ENCODE data around the gene LSM14A. TPM values are rescaled to one million over a fixed set of nuclear protein-coding genes. Genes with fewer than 3 reads are reported as not detected.

LSM14A gene
- total RNA-seq, 2 experiments from 2014 or later: 182 to 189 TPM

DNA sequence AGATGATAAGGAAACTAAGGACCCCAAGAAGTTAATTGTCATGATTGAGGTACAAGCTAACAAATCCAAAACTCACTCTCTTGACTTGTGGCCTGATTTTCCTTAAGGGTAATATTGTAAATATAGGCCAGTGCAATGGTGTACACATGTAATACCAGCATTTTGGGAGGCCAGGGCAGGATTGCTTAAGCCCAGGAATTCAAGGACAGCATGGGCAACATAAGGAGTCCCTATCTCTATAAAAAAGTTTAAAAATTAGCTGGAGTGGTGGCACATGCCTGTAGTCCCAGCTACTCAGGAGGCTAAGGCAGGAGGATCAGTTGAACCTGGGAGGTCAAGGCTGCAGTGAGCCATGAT is 53.3 kb downstream of the LSM14A start:
- no peaks in the 10 kb centered on the region for H4K20me1 ChIP-seq (ENCODE audit: insufficient read depth, low read length)
- intact Hi-C loops (cut with micrococcal nuclease; ENCODE audit: unreplicated experiment): loop anchor here (10.0 kb wide), 1 partner anchor 101 kb away; no protein-coding TSS in a partner anchor
- H3K36me3 ChIP-seq (ENCODE audit: insufficient read depth, low read length): peaks cover 99% of the 10 kb centered on the region

GRCh38 chr19:34226036-34226435 is 53.7 kb downstream of the LSM14A start:
- ChIA-PET POLR2A (interaction anchor here (0.7 to 1.1 kb wide), 4 partner anchors 36 to 85 kb away, joined by 3 to 6 read pairs (median 4); no protein-coding TSS in a partner anchor), CTCF (ENCODE audit: unreplicated experiment) (no interaction called here)
- BruUV-seq (replicated peaks): no TSS peak
- H3K4me1 ChIP-seq (ENCODE audit: insufficient read depth, low read length, poor library complexity, severe bottlenecking): peaks cover 4% of the 10 kb centered on the region
- no peak for DNase-seq (ENCODE audit: low spot score)
- no peak overlapping the region for H2AFZ ChIP-seq (ENCODE audit: low read length)
- no peaks in the 10 kb centered on the region for H3K9me3 ChIP-seq (ENCODE audit: low read length)
- H3K4me2 ChIP-seq (ENCODE audit: low read length): no peak overlapping the region
- H3K9me2 ChIP-seq (ENCODE audit: insufficient read depth, low read length): no peaks in the 10 kb centered on the region
- peak overlapping the region; percentile 0 for H3K27ac ChIP-seq (ENCODE audit: low read depth, low read length, poor library complexity, severe bottlenecking)
- H3K79me2 ChIP-seq (ENCODE audit: insufficient read depth, low read depth, low read length): peaks cover 4% of the 10 kb centered on the region; the same call in 1 of the 2 replicates
- H4K20me1 ChIP-seq (ENCODE audit: insufficient read depth, low read length): no peaks in the 10 kb centered on the region
- peaks cover 99% of the 10 kb centered on the region for H3K36me3 ChIP-seq (ENCODE audit: insufficient read depth, low read length)
- intact Hi-C loops (cut with micrococcal nuclease; ENCODE audit: unreplicated experiment): loop anchor here (10.0 kb wide), 1 partner anchor 101 kb away; no protein-coding TSS in a partner anchor
- TF ChIP-seq, protein P1, sequence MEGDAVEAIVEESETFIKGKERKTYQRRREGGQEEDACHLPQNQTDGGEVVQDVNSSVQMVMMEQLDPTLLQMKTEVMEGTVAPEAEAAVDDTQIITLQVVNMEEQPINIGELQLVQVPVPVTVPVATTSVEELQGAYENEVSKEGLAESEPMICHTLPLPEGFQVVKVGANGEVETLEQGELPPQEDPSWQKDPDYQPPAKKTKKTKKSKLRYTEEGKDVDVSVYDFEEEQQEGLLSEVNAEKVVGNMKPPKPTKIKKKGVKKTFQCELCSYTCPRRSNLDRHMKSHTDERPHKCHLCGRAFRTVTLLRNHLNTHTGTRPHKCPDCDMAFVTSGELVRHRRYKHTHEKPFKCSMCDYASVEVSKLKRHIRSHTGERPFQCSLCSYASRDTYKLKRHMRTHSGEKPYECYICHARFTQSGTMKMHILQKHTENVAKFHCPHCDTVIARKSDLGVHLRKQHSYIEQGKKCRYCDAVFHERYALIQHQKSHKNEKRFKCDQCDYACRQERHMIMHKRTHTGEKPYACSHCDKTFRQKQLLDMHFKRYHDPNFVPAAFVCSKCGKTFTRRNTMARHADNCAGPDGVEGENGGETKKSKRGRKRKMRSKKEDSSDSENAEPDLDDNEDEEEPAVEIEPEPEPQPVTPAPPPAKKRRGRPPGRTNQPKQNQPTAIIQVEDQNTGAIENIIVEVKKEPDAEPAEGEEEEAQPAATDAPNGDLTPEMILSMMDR (conservative IDR thresholded peaks at IDR 0.05; ENCODE audit: low read length): no peak
- no peak for TF ChIP-seq EZH2phosphoT487 (IDR thresholded peaks at IDR 0.05; ENCODE audit: borderline replicate concordance, low read depth, low read length)
- H3K4me3 ChIP-seq (ENCODE audit: low read depth, low read length, poor library complexity, severe bottlenecking): no peak overlapping the region

More for the DNA sequence above, 53.3 kb downstream of the LSM14A start:
- Histone ChIP-seq H3K4me1 (ENCODE audit: insufficient read depth, low read length, poor library complexity, severe bottlenecking) (peaks cover 4% of the 10 kb centered on the region), H3K27ac (ENCODE audit: low read depth, low read length, poor library complexity, severe bottlenecking) (peak overlapping the region; percentile 0), H2AFZ (ENCODE audit: low read length) (no peak overlapping the region), H3K9me3 (ENCODE audit: low read length) (no peaks in the 10 kb centered on the region), H3K79me2 (ENCODE audit: insufficient read depth, low read depth, low read length) (peaks cover 4% of the 10 kb centered on the region; the same call in 1 of the 2 replicates), H3K4me2 (ENCODE audit: low read length) (no peak overlapping the region), H3K9me2 (ENCODE audit: insufficient read depth, low read length) (no peaks in the 10 kb centered on the region), H3K4me3 (ENCODE audit: low read depth, low read length, poor library complexity, severe bottlenecking) (no peak overlapping the region)
- no peak for DNase-seq (ENCODE audit: low spot score)
- ChIA-PET POLR2A (interaction anchor here (1.0 kb wide), 1 partner anchor 52 kb away, joined by 3 read pairs; no protein-coding TSS in a partner anchor), CTCF (ENCODE audit: unreplicated experiment) (no interaction called here)
- no peak for TF ChIP-seq EZH2phosphoT487 (IDR thresholded peaks at IDR 0.05; ENCODE audit: borderline replicate concordance, low read depth, low read length)
- BruUV-seq (replicated peaks): no TSS peak

GRCh38 chr19:34228347-34228746 is 56.0 kb downstream of the LSM14A start:
- H4K20me1 ChIP-seq (ENCODE audit: insufficient read depth, low read length): no peaks in the 10 kb centered on the region
- intact Hi-C loops (cut with micrococcal nuclease; ENCODE audit: unreplicated experiment): loop anchor here (10.0 kb wide), 1 partner anchor 104 kb away; no protein-coding TSS in a partner anchor
- no TSS peak for BruUV-seq (replicated peaks)

More at GRCh38 chr19:34228347-34228746, 56.0 kb downstream of the LSM14A start:
- H3K4me1 ChIP-seq (ENCODE audit: insufficient read depth, low read length, poor library complexity, severe bottlenecking): peaks cover 4% of the 10 kb centered on the region
- no peaks in the 10 kb centered on the region for H3K9me2 ChIP-seq (ENCODE audit: insufficient read depth, low read length)
- TF ChIP-seq, protein P1 (conservative IDR thresholded peaks at IDR 0.05; ENCODE audit: low read length): no peak
- TF ChIP-seq EZH2phosphoT487 (IDR thresholded peaks at IDR 0.05; ENCODE audit: borderline replicate concordance, low read depth, low read length): no peak
- no peak for DNase-seq (ENCODE audit: low spot score)
- no peaks in the 10 kb centered on the region for H3K79me2 ChIP-seq (ENCODE audit: insufficient read depth, low read depth, low read length)
- no peak overlapping the region for H2AFZ ChIP-seq (ENCODE audit: low read length)
- H3K27ac ChIP-seq (ENCODE audit: low read depth, low read length, poor library complexity, severe bottlenecking): no peak overlapping the region
- peaks cover 90% of the 10 kb centered on the region for H3K36me3 ChIP-seq (ENCODE audit: insufficient read depth, low read length)
- H3K4me3 ChIP-seq (ENCODE audit: low read depth, low read length, poor library complexity, severe bottlenecking): no peak overlapping the region
- no peaks in the 10 kb centered on the region for H3K9me3 ChIP-seq (ENCODE audit: low read length)
- POLR2A ChIA-PET: interaction anchor here (1.0 to 1.5 kb wide), 2 partner anchors 9 to 23 kb away, joined by 3 to 5 read pairs; no protein-coding TSS in a partner anchor
- H3K4me2 ChIP-seq (ENCODE audit: low read length): no peak overlapping the region
- CTCF ChIA-PET (ENCODE audit: unreplicated experiment): no interaction called here

Data from OCI-LY7 (cell line).